T47D (cell line): Measurements from ENCODE around the gene PIK3C2B.

ENCODE experiments used
- DNase-seq, 2 experiments: peaks; one replicate each; pipeline versions ENCODE4 v3.0.0 to v3.0.0-alpha.2; 2011 to 2012; ENCODE audit warnings: low read depth in 1 of 2, low spot score in 1 of 2
- JUND ChIP-seq: IDR thresholded peaks from 2 replicates; pipeline ENCODE4 v1.6.1; 2012; ENCODE audit warnings: low read depth
- in situ Hi-C: cut with HindIII; loops from 2 replicates; pipeline ENCODE4 v1.10.0; 2016; ENCODE audit warnings: low sequenced_read_pairs, low pct_unique_long_range_greater_than_20kb

Gene PIK3C2B

GRCh38 chr1:204446413-204447111 is 48.0 kb downstream of the PIK3C2B start:
- peak; percentile 62 to 75 for DNase-seq

DNA sequence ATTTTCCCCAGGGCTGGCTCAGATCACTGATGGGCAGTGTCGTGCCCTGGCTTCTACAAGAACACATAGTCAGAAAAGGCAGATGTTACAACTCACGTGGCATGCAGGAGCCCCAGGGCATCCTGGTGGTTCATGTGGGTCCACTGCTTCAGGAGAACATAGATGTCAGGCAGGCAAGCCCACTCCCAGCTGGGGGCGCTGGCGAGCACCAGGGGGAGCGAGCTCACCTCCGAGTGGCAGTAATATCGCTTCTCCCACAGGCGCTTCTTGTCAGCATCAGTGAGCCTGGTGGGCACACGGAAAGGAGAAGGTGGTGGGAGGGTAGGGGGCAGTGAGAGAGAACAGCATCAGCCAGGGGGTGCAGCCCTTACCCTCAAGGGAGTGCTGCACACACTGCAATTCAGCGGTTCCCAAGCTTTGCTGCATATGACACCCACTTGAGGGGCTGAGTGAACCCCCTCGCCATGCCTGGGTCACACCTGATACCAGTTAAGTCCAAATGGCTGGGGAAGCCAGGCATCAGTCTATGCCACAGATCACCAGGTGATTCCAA is 48.7 kb downstream of the PIK3C2B start:
- DNase-seq, result peak; percentile 33 to 72
- TF ChIP-seq JUND, result no peak
- in situ Hi-C loops, result no loop called here

More at GRCh38 chr1:204446413-204447111, 48.0 kb downstream of the PIK3C2B start:
- no peak for TF ChIP-seq JUND
- in situ Hi-C loops, result no loop called here
